ENCODE data around the gene SLC14A1.

- TF ChIP-seq CTCF (IDR thresholded peaks at IDR 0.05) (no peak), POLR2A (IDR thresholded peaks at IDR 0.05) (no peak), EP300 (IDR thresholded peaks at IDR 0.05) (no peak), POLR2AphosphoS5 (IDR thresholded peaks at IDR 0.05) (no peak)
Observed at GRCh38 chr18:45801416-45802004, 77.5 kb downstream of the SLC14A1 start.

Measured in stomach (tissue), 4 donors.